SK-N-SH (cell line): ENCODE results near the gene PPP4C. TPM values are rescaled to one million over a fixed set of nuclear protein-coding genes. Genes with fewer than 3 reads are reported as not detected.

Experiments
- CTCF ChIA-PET: fragments of 300-600, 350-600 bp; formaldehyde crosslinking; extraction: SDS; loops from one replicate; lab custom pipeline; 2021; lab: Yijun Ruan, JAX
- POLR2A ChIA-PET: fragments of 350-600 bp; sonication (Branson Sonifier 250); formaldehyde crosslinking; extraction: SDS; loops from one replicate; lab custom pipeline; 2020; ENCODE audit warnings: antibody characterized with exemption, inconsistent platforms; lab: Yijun Ruan, JAX
- DNase-seq: peaks from one replicate; pipeline ENCODE4 v3.0.0; 2012
- H2AFZ ChIP-seq: fragments of 200-600 bp; sonication (generic); 2 replicates; pipeline ENCODE4 v1.8.1; 2016; ENCODE audit warnings: antibody characterized with exemption, mild to moderate bottlenecking, low read depth
- H3F3A ChIP-seq: fragments of 200-600 bp; sonication (generic); replicated peaks from 2 replicates; pipeline ENCODE3; 2016; ENCODE audit warnings: antibody characterized with exemption, mild to moderate bottlenecking; ENCODE audit not compliant: insufficient read depth
- H3K27ac ChIP-seq, 2 experiments: fragments of 200-500 bp in 1 of 2; fragments of 200-600 bp in 1 of 2; sonication (Bioruptor generic) in 1 of 2; sonication (generic), shearing (Covaris generic) in 1 of 2; 2 replicates each; pipeline versions ENCODE4 v1.5.1 to v1.6.1; 2014 to 2016; ENCODE audit warnings: low read depth in 2 of 2, inconsistent platforms in 1 of 2, low read length in 1 of 2, mild to moderate bottlenecking in 1 of 2, mixed read lengths in 1 of 2
- H3K27me3 ChIP-seq: fragments of 200-600 bp; sonication (generic), shearing (Covaris generic); 2 replicates; pipeline ENCODE4 v1.6.1; 2016; ENCODE audit warnings: mixed run types; ENCODE audit not compliant: insufficient read depth
- H3K36me3 ChIP-seq, 2 experiments: fragments of 200-500 bp in 1 of 2; fragments of 200-600 bp in 1 of 2; sonication (Bioruptor generic) in 1 of 2; sonication (generic) in 1 of 2; replicated peaks in 1 of 2; 2 replicates each; pipeline versions ENCODE3 to v1.5.1; 2014 to 2016; ENCODE audit warnings: low read length in 1 of 2, mild to moderate bottlenecking in 1 of 2; ENCODE audit not compliant: insufficient read depth in 2 of 2, control insufficient read depth in 1 of 2
- H3K4me1 ChIP-seq, 2 experiments: fragments of 200-500 bp in 1 of 2; fragments of 200-600 bp in 1 of 2; sonication (Bioruptor generic) in 1 of 2; sonication (generic), shearing (Covaris generic) in 1 of 2; 2 replicates each; pipeline versions ENCODE4 v1.5.1 to v1.6.1; 2014 to 2016; ENCODE audit warnings: low read depth in 1 of 2, low read length in 1 of 2, mixed run types in 1 of 2; ENCODE audit not compliant: insufficient read depth in 2 of 2, control insufficient read depth in 1 of 2
- H3K4me2 ChIP-seq: fragments of 200-600 bp; sonication (generic), shearing (Covaris generic); 2 replicates; pipeline ENCODE4 v1.6.1; 2017; ENCODE audit warnings: mixed run types
- H3K4me3 ChIP-seq, 2 experiments: fragments of 200-500 bp in 1 of 2; fragments of 200-600 bp in 1 of 2; sonication (Bioruptor generic) in 1 of 2; sonication (generic), shearing (Covaris generic) in 1 of 2; 2 replicates each; pipeline versions ENCODE4 v1.5.1 to v1.8.1; 2014 to 2016; ENCODE audit warnings: low read depth in 2 of 2, inconsistent platforms in 1 of 2, low read length in 1 of 2, mild to moderate bottlenecking in 1 of 2, mixed read lengths in 1 of 2, moderate library complexity in 1 of 2
- H3K79me2 ChIP-seq: fragments of 200-600 bp; sonication (generic); 2 replicates; pipeline ENCODE4 v1.8.1; 2017; ENCODE audit warnings: mild to moderate bottlenecking; ENCODE audit not compliant: insufficient read depth
- H3K9ac ChIP-seq: fragments of 200-600 bp; sonication (generic); 2 replicates; pipeline ENCODE4 v1.6.1; 2017; ENCODE audit warnings: mixed run types
- H3K9me2 ChIP-seq: fragments of 200-600 bp; sonication (generic); 2 replicates; pipeline ENCODE4 v1.6.1; 2017; ENCODE audit warnings: mixed run types
- H3K9me3 ChIP-seq: fragments of 200-600 bp; sonication (generic); 2 replicates; pipeline ENCODE4 v1.6.1; 2017; ENCODE audit warnings: mixed run types, mild to moderate bottlenecking, moderate library complexity
- H4K20me1 ChIP-seq: fragments of 200-600 bp; sonication (generic); 2 replicates; pipeline ENCODE4 v1.6.1; 2017; ENCODE audit warnings: mild to moderate bottlenecking, mixed run types; ENCODE audit not compliant: insufficient read depth
- ELF1 ChIP-seq: IDR thresholded peaks from 2 replicates; pipeline ENCODE4 v1.4.0; 2012
- FOSL2 ChIP-seq: IDR thresholded peaks from 2 replicates; pipeline ENCODE4 v1.4.0; 2012; ENCODE audit warnings: low read depth, mild to moderate bottlenecking, moderate library complexity, borderline replicate concordance
- GATA2 ChIP-seq: sonication (generic); formaldehyde crosslinking; IDR thresholded peaks from 2 replicates; pipeline ENCODE4 v1.5.0; 2020; ENCODE audit warnings: mild to moderate bottlenecking, missing genetic modification reagents
- IRF3 ChIP-seq: fragments of 150-350 bp; IDR thresholded peaks from 2 replicates; pipeline ENCODE4 v1.6.1; 2016; ENCODE audit warnings: mild to moderate bottlenecking, low read depth, low read length
- MEF2A ChIP-seq: IDR thresholded peaks from 2 replicates; pipeline ENCODE4 v1.4.0; 2012; ENCODE audit warnings: low read depth, borderline replicate concordance
- MXI1 ChIP-seq: IDR thresholded peaks from 2 replicates; pipeline ENCODE4 v1.6.1; 2012; ENCODE audit warnings: mild to moderate bottlenecking, low read depth, low read length, improper control_type of control experiment
- PBX3 ChIP-seq: IDR thresholded peaks from 2 replicates; pipeline ENCODE4; 2012
- RAD21 ChIP-seq: IDR thresholded peaks from 2 replicates; pipeline ENCODE4 v1.6.1; 2012; ENCODE audit warnings: mild to moderate bottlenecking, low read length
- RFX5 ChIP-seq: IDR thresholded peaks from 2 replicates; pipeline ENCODE4 v1.6.1; 2012; ENCODE audit warnings: mild to moderate bottlenecking, improper control_type of control experiment, low read length
- RXRA ChIP-seq: IDR thresholded peaks from 2 replicates; pipeline ENCODE4 v1.4.0; 2012; ENCODE audit warnings: low read depth, mild to moderate bottlenecking, borderline replicate concordance
- TAF1 ChIP-seq: IDR thresholded peaks from 2 replicates; pipeline ENCODE4 v1.6.1; 2012; ENCODE audit warnings: low read depth, mild to moderate bottlenecking, low read length, moderate library complexity, borderline replicate concordance
- WGBS: methylation state at CpG from one replicate; pipeline ENCODE4 v1.1.6; 2017; ENCODE audit warnings: low lambda C conversion rate; 5-methylcytosine and 5-hydroxymethylcytosine counted together
- polyA plus RNA-seq, 3 experiments: library from polyadenylated mRNA; depleted of rRNA; stranded (reverse); fragments of >200 nt; gene quantifications; 2 replicates each; pipeline ENCODE4 v1.2.3, GENCODE V29; 2012
- TF ChIP-seq, protein P1 (sequence below): fragments of 200-600 bp; sonication (generic); IDR thresholded peaks from 2 replicates; pipeline ENCODE4 v1.6.1; 2017; ENCODE audit warnings: antibody characterized with exemption, mild to moderate bottlenecking, moderate library complexity
- TF ChIP-seq, protein P2 (sequence below): fragments of 150-350 bp; IDR thresholded peaks from 2 replicates; pipeline ENCODE4 v1.6.1; 2017; ENCODE audit warnings: antibody characterized with exemption, low read length, low read depth, borderline replicate concordance
- TF ChIP-seq, protein P3 (sequence below): IDR thresholded peaks from 2 replicates; pipeline ENCODE4 v1.4.0; 2012; ENCODE audit warnings: low read depth

Gene PPP4C
- polyA plus RNA-seq, 1 of the 3 experiments (the other 2 are of a cell fraction), result 339 TPM

DNA sequence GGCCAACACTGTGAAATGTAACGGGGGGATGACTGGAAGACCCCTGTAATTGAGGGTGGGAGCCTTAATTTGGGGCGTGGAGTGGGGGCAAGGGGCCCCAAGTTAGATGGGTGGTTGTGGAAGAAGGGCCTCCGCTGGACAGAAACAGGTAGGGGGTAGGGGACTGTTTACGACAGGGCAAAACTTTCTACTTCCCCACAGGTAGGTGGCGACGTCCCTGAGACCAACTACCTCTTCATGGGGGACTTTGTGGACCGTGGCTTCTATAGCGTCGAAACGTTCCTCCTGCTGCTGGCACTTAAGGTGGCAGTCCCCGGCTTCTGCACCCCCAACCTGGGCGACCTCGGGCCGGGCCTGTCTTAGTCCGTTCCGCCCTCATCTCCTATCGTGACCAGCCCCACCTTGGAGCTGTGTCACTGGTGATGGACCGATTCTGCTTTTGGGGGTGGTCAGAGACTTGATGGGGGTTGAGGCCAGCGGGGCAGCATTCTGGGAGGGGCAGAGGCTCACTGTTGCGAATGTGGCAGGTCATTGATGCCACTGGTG, 6.8 kb downstream of the PPP4C start:
- H3K4me3 ChIP-seq, result no peak overlapping the region
- POLR2A ChIA-PET, result interaction anchor here (0.7 kb wide), 1 partner anchor 18 kb away, joined by 4 read pairs; no protein-coding TSS in a partner anchor
- H3K9me2 ChIP-seq, result no peaks in the 10 kb centered on the region
- H3F3A ChIP-seq, result peaks cover 23% of the 10 kb centered on the region
- H3K9ac ChIP-seq, result no peak overlapping the region
- no peaks in the 10 kb centered on the region for H3K27me3 ChIP-seq
- no peak overlapping the region for H3K27ac ChIP-seq
- peaks cover 34% of the 10 kb centered on the region for H4K20me1 ChIP-seq
- peaks cover 50% of the 10 kb centered on the region for H3K79me2 ChIP-seq
- H3K4me1 ChIP-seq, result peaks cover 2 to 14% of the 10 kb centered on the region in 2 experiments; a peak in 2 of 4 replicates
- no peaks in the 10 kb centered on the region for H3K9me3 ChIP-seq
- CTCF ChIA-PET, result interaction anchor here (0.9 to 5.1 kb wide), 4 partner anchors 10 to 50 kb away, joined by 3 to 49 read pairs (median 4); partner anchors contain the start of genes ALDOA and TBX6
- 92% methylated on average over 13 of the region's 20 CpGs for WGBS
- peaks cover 40 to 59% of the 10 kb centered on the region in 2 experiments for H3K36me3 ChIP-seq
- no peak overlapping the region for H2AFZ ChIP-seq
- DNase-seq, result no peak
- TF ChIP-seq, protein P1, sequence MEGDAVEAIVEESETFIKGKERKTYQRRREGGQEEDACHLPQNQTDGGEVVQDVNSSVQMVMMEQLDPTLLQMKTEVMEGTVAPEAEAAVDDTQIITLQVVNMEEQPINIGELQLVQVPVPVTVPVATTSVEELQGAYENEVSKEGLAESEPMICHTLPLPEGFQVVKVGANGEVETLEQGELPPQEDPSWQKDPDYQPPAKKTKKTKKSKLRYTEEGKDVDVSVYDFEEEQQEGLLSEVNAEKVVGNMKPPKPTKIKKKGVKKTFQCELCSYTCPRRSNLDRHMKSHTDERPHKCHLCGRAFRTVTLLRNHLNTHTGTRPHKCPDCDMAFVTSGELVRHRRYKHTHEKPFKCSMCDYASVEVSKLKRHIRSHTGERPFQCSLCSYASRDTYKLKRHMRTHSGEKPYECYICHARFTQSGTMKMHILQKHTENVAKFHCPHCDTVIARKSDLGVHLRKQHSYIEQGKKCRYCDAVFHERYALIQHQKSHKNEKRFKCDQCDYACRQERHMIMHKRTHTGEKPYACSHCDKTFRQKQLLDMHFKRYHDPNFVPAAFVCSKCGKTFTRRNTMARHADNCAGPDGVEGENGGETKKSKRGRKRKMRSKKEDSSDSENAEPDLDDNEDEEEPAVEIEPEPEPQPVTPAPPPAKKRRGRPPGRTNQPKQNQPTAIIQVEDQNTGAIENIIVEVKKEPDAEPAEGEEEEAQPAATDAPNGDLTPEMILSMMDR, result peak; percentile 36
- TF ChIP-seq TAF1 (no peak), FOSL2 (no peak)
- no peak overlapping the region for H3K4me2 ChIP-seq

DNA sequence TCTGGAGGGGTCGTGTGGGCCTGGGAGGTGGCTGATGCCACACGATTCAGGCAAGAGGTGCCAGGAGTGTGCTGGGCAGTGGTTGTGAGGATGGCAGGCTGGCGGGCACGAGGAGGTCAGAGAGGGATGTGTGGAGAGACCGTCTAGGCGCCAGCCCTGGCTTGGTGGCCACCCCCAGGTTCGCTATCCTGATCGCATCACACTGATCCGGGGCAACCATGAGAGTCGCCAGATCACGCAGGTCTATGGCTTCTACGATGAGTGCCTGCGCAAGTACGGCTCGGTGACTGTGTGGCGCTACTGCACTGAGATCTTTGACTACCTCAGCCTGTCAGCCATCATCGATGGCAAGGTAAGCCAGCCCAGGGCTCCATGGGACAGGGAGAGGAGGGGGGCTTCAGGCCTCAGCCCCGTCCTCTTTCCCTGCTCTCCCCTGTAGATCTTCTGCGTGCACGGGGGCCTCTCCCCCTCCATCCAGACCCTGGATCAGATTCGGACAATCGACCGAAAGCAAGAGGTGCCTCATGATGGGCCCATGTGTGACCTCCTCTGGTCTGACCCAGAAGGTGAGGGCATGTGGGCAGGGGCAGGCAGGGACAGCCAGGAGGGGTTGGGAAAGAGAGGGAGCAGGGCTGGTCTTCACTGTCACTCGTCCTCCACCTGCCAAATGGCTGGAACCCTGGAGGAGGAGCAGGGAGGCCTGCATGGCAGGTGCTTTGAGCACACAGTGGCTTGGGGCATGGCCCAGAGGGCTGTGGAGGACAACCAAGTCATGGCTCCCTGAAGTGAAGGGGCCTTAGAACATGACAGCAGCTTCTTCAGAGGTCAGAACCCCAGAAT, 7.6 kb downstream of the PPP4C start:
- no peak for DNase-seq
- H2AFZ ChIP-seq, result no peak overlapping the region
- ChIA-PET CTCF (interaction anchor here (0.9 to 5.1 kb wide), 4 partner anchors 9 to 35 kb away, joined by 3 to 49 read pairs (median 4); partner anchors contain the start of genes ALDOA and TBX6), POLR2A (interaction anchor here (0.7 kb wide), 1 partner anchor 19 kb away, joined by 4 read pairs; no protein-coding TSS in a partner anchor)
- H3K27ac ChIP-seq, result no peak overlapping the region
- no peak overlapping the region for H3K9ac ChIP-seq
- 88% methylated on average over 14 of the region's 24 CpGs for WGBS
- no peak overlapping the region for H3K4me3 ChIP-seq
- H3K9me3 ChIP-seq, result no peaks in the 10 kb centered on the region
- peaks cover 0 to 6% of the 10 kb centered on the region in 2 experiments; a peak in 1 of 4 replicates for H3K4me1 ChIP-seq
- peaks cover 38 to 52% of the 10 kb centered on the region in 2 experiments for H3K36me3 ChIP-seq
- H3K9me2 ChIP-seq, result no peaks in the 10 kb centered on the region
- peaks cover 42% of the 10 kb centered on the region for H3K79me2 ChIP-seq
- peaks cover 28% of the 10 kb centered on the region for H3F3A ChIP-seq
- peaks cover 26% of the 10 kb centered on the region for H4K20me1 ChIP-seq
- H3K4me2 ChIP-seq, result no peak overlapping the region
- H3K27me3 ChIP-seq, result no peaks in the 10 kb centered on the region
- TF ChIP-seq ELF1 (no peak), MXI1 (no peak), RFX5 (no peak), IRF3 (no peak), GATA2 (CRISPR knock-in tag) (no peak), PBX3 (no peak), RXRA (no peak), MEF2A (no peak), RAD21 (no peak)
- TF ChIP-seq, protein P1, result no peak
- TF ChIP-seq, protein P2, sequence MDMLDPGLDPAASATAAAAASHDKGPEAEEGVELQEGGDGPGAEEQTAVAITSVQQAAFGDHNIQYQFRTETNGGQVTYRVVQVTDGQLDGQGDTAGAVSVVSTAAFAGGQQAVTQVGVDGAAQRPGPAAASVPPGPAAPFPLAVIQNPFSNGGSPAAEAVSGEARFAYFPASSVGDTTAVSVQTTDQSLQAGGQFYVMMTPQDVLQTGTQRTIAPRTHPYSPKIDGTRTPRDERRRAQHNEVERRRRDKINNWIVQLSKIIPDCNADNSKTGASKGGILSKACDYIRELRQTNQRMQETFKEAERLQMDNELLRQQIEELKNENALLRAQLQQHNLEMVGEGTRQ, result no peak
- TF ChIP-seq, protein P3, sequence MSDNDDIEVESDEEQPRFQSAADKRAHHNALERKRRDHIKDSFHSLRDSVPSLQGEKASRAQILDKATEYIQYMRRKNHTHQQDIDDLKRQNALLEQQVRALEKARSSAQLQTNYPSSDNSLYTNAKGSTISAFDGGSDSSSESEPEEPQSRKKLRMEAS, result no peak
